ENCODE results near the gene C10orf53.

Gene C10orf53

GRCh38 chr10:49741108-49741995 lies 61.9 kb downstream of the C10orf53 start:
- Histone ChIP-seq H3K4me1 (ENCODE audit: insufficient read depth, low read length, poor library complexity, severe bottlenecking) (no peaks in the 10 kb centered on the region), H3K9me2 (replicated peaks; ENCODE audit: low read depth, low read length) (no peaks in the 10 kb centered on the region), H3K9ac (ENCODE audit: low read depth, low read length, poor library complexity, severe bottlenecking) (no peak overlapping the region), H2AFZ (ENCODE audit: low read length) (no peak overlapping the region), H3K9me3 (ENCODE audit: insufficient read depth, low read depth, low read length) (no peaks in the 10 kb centered on the region), H3K79me2 (ENCODE audit: insufficient read depth, low read length) (no peaks in the 10 kb centered on the region), H3K4me3 (ENCODE audit: low read length, poor library complexity, severe bottlenecking) (no peak overlapping the region), H3K27me3 (ENCODE audit: insufficient read depth, low read length, poor library complexity, severe bottlenecking) (no peaks in the 10 kb centered on the region), H3K4me2 (ENCODE audit: low read depth, low read length, poor library complexity, severe bottlenecking) (no peak overlapping the region), H3K36me3 (ENCODE audit: insufficient read depth, low read length) (no peaks in the 10 kb centered on the region), H4K20me1 (ENCODE audit: insufficient read depth, low read length, poor library complexity, severe bottlenecking) (no peaks in the 10 kb centered on the region), H3F3A (ENCODE audit: low read depth) (no peaks in the 10 kb centered on the region)
- no peak for TF ChIP-seq EZH2phosphoT487 (IDR thresholded peaks at IDR 0.05; ENCODE audit: borderline replicate concordance)
- TF ChIP-seq CTCF (conservative IDR thresholded peaks at IDR 0.05; ENCODE audit: low read length) = no peak

GRCh38 chr10:49742683-49743463 lies 63.4 kb downstream of the C10orf53 start:
- Histone ChIP-seq H4K20me1 (ENCODE audit: insufficient read depth, low read length, poor library complexity, severe bottlenecking) (no peaks in the 10 kb centered on the region), H3K4me1 (ENCODE audit: insufficient read depth, low read length, poor library complexity, severe bottlenecking) (no peaks in the 10 kb centered on the region), H2AFZ (ENCODE audit: low read length) (no peak overlapping the region), H3K79me2 (ENCODE audit: insufficient read depth, low read length) (no peaks in the 10 kb centered on the region), H3K36me3 (ENCODE audit: insufficient read depth, low read length) (no peaks in the 10 kb centered on the region), H3K9ac (ENCODE audit: low read depth, low read length, poor library complexity, severe bottlenecking) (no peak overlapping the region), H3K4me3 (ENCODE audit: low read length, poor library complexity, severe bottlenecking) (no peak overlapping the region), H3K9me2 (replicated peaks; ENCODE audit: low read depth, low read length) (no peaks in the 10 kb centered on the region), H3K27me3 (ENCODE audit: insufficient read depth, low read length, poor library complexity, severe bottlenecking) (no peaks in the 10 kb centered on the region), H3K4me2 (ENCODE audit: low read depth, low read length, poor library complexity, severe bottlenecking) (no peak overlapping the region), H3K9me3 (ENCODE audit: insufficient read depth, low read depth, low read length) (no peaks in the 10 kb centered on the region), H3F3A (ENCODE audit: low read depth) (no peaks in the 10 kb centered on the region)
- TF ChIP-seq CTCF (conservative IDR thresholded peaks at IDR 0.05; ENCODE audit: low read length) (no peak), EZH2phosphoT487 (IDR thresholded peaks at IDR 0.05; ENCODE audit: borderline replicate concordance) (no peak)

- H3K4me1 ChIP-seq (ENCODE audit: insufficient read depth, low read length, poor library complexity, severe bottlenecking) = no peaks in the 10 kb centered on the region
- H4K20me1 ChIP-seq (ENCODE audit: insufficient read depth, low read length, poor library complexity, severe bottlenecking) = no peaks in the 10 kb centered on the region
- no peak overlapping the region for H3K9ac ChIP-seq (ENCODE audit: low read depth, low read length, poor library complexity, severe bottlenecking)
- H3K36me3 ChIP-seq (ENCODE audit: insufficient read depth, low read length) = no peaks in the 10 kb centered on the region
- TF ChIP-seq CTCF (conservative IDR thresholded peaks at IDR 0.05; ENCODE audit: low read length) (no peak), EZH2phosphoT487 (IDR thresholded peaks at IDR 0.05; ENCODE audit: borderline replicate concordance) (no peak)
- H2AFZ ChIP-seq (ENCODE audit: low read length) = no peak overlapping the region
- no peaks in the 10 kb centered on the region for H3F3A ChIP-seq (ENCODE audit: low read depth)
- no peaks in the 10 kb centered on the region for H3K79me2 ChIP-seq (ENCODE audit: insufficient read depth, low read length)
- no peaks in the 10 kb centered on the region for H3K9me3 ChIP-seq (ENCODE audit: insufficient read depth, low read depth, low read length)
- no peaks in the 10 kb centered on the region for H3K27me3 ChIP-seq (ENCODE audit: insufficient read depth, low read length, poor library complexity, severe bottlenecking)
- H3K4me3 ChIP-seq (ENCODE audit: low read length, poor library complexity, severe bottlenecking) = no peak overlapping the region
- no peak overlapping the region for H3K4me2 ChIP-seq (ENCODE audit: low read depth, low read length, poor library complexity, severe bottlenecking)
- no peaks in the 10 kb centered on the region for H3K9me2 ChIP-seq (replicated peaks; ENCODE audit: low read depth, low read length)
Measured at GRCh38 chr10:49743464-49744075, 64.1 kb downstream of the C10orf53 start.
